ENCODE data around the gene GPR39.

Gene GPR39

DNA sequence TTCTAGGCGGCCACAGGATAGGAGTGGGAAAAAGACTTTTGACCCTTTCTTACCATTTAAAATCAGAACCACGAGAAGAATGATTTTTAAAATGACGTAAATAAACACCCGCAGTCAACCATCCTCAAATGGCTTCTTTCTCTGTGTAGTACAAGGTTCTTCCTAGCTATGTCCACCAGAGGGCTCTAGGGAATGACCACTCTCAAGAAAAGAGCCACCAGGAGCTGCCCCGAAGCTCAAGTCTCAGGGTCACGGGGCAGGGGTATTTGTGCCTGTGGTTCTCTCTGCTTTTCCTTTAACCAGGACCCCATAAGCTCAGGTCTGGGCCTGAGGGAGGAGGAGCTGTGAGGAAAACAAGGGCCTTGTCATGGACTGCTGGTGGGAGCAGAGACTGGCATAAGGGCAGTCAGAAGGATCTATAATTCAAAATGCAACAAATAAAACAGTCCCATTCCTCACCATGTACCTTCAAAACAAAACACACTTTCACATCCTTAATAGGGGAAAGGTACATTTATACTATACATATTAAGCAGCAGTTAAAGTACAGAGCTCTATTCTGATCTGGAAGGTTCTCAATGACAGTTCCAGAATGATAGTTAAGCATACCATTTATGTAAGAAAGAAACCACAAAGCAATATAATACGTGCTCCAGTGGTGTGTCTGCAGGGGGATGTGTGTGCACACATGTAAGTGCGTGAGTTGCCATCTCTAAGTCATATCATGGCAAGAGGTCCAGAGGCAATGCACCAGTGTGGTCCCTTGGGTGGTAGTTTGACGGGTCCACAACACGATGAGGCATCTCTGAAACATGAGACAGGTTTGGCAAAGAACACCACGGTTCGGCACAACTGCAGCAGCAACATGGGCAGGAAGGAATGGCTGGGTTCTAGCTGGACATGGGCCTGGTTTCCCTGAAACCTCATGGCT lies 234.8 kb downstream of the GPR39 start:
- H3K27me3 ChIP-seq: no peaks in the 10 kb centered on the region
- no peaks in the 10 kb centered on the region for H4K20me1 ChIP-seq
- no peak overlapping the region for H3K27ac ChIP-seq
- H3K9me3 ChIP-seq (replicated peaks in 1 of 11): no peaks in the 10 kb centered on the region; a peak in 1 of 22 replicates
- H3K9ac ChIP-seq: no peak overlapping the region
- no peak overlapping the region for H3K4me2 ChIP-seq
- H3K4me3 ChIP-seq: no peak overlapping the region
- no peaks in the 10 kb centered on the region for H3K36me3 ChIP-seq
- H3K4me1 ChIP-seq: peaks cover 2 to 16% (median 15%) of the 10 kb centered on the region in 10 experiments; a peak in 19 of 20 replicates
- no peak for TF ChIP-seq Cebpa-rat (IDR thresholded peaks at IDR 0.05)

DNA sequence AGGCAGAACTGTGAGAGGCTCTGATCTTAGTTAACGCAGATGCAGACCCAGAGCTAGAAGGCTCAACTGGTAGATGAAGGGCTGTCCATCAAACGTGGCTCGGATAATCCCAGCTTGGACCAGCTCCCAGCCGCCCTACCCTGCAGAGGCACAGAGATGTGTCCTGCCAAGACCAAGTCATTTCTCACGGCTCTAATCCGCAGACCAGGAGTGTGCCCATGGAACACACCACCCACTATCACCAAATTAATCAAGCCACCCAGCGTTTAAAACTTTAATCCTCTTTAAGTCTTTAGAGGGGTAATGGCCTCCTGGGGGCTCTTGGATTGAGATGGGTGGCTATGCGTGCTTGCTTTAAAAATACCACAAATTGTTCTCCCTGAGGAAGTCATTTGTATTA lies 235.9 kb downstream of the GPR39 start:
- Histone ChIP-seq H3K36me3 (no peaks in the 10 kb centered on the region), H4K20me1 (no peaks in the 10 kb centered on the region), H3K4me3 (no peak overlapping the region), H3K27me3 (no peaks in the 10 kb centered on the region), H3K9ac (no peak overlapping the region), H3K27ac (no peak overlapping the region), H3K4me2 (no peak overlapping the region), H3K4me1 (peaks cover 0 to 5% (median 4%) of the 10 kb centered on the region in 10 experiments; a peak in 15 of 20 replicates), H3K9me3 (replicated peaks in 1 of 11) (no peaks in the 10 kb centered on the region; a peak in 1 of 22 replicates)
- no peak for TF ChIP-seq Cebpa-rat (IDR thresholded peaks at IDR 0.05)

DNA sequence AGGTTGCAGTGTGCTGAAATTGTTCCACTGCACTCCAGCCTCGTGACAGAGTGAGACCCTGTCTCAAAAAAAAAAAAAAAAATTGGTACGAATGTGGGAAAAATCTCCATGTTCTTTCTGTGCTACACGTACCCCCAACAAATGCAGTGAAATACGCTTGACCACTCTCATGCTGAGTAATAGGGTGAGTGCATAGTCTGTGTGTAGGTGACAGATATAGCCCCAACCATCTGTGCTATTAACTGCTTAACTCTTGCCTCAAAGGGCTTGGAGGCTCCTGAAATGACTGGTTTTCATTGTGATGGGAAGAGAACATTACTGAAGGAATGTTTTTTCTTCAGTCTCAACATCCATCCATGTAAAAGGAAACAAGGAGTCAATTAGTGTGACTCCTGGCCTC lies 237.7 kb downstream of the GPR39 start:
- Histone ChIP-seq H3K9me3 (replicated peaks in 1 of 11) (no peaks in the 10 kb centered on the region; a peak in 1 of 22 replicates), H3K4me3 (no peak overlapping the region), H4K20me1 (no peaks in the 10 kb centered on the region), H3K4me1 (no peaks in the 10 kb centered on the region), H3K36me3 (no peaks in the 10 kb centered on the region), H3K4me2 (no peak overlapping the region), H3K27me3 (no peaks in the 10 kb centered on the region), H3K9ac (no peak overlapping the region), H3K27ac (no peak overlapping the region)
- TF ChIP-seq Cebpa-rat (IDR thresholded peaks at IDR 0.05): no peak

DNA sequence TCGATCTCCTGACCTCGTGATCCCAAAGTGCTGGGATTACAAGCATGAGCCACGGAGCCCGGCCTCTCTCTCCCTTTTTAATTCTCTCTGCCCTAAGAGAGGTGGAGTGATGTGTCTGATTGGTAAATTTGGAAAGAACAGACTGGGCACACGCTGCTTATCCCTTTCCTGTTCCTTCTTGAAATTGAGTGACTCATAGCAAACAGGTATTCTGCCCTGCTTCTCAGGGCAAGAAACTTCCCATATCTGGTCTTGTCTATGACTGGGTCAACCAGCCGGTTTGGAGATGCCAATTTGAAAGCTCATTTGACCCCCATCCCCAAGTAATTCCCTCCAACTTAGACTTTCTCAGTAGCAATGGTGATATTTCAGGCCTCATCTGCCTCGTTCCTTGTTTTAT lies 238.4 kb downstream of the GPR39 start:
- TF ChIP-seq Cebpa-rat (IDR thresholded peaks at IDR 0.05): no peak
- Histone ChIP-seq H3K27ac (no peak overlapping the region), H3K36me3 (no peaks in the 10 kb centered on the region), H3K4me3 (no peak overlapping the region), H3K4me2 (no peak overlapping the region), H3K9me3 (replicated peaks in 1 of 11) (no peaks in the 10 kb centered on the region; a peak in 1 of 22 replicates), H3K9ac (no peak overlapping the region), H3K27me3 (no peaks in the 10 kb centered on the region), H4K20me1 (no peaks in the 10 kb centered on the region), H3K4me1 (no peaks in the 10 kb centered on the region)

DNA sequence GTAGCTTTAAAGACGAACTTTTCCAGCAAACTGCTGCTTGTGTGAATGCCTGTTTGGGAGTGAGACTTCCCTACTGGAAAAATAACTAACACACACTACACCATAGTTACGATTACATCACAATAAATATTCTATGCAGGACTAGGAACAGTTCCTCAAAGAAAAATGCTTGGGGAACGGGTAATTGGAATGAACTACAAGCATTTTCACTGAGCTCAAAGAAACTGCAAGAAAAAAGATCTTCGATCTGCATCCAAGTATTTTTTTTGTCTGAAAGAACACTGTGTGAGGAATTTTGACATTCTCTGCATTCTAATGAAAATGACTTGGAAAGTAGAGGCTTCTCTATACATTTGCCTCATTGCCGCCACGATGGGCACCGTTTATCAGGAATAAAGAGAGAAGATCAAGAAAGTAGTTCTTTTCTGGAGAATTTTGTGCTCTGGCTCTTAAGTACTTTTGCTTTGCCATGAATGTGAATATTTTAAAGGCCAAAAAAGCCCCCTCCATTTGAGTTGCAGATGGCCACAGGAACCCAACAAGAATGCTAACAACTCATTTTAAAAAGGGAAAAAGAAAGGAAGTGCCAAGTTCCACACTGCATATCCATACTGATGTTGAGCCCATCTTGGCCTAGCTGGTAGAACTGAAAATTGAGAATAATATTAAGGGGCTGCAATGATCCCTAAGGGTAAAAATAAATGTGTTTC lies 239.8 kb downstream of the GPR39 start:
- Histone ChIP-seq H4K20me1 (no peaks in the 10 kb centered on the region), H3K36me3 (no peaks in the 10 kb centered on the region), H3K27me3 (no peaks in the 10 kb centered on the region), H3K9me3 (replicated peaks in 1 of 11) (no peaks in the 10 kb centered on the region; a peak in 1 of 22 replicates), H3K27ac (no peak overlapping the region), H3K9ac (no peak overlapping the region), H3K4me1 (0 out of 20 replicates have a peak, but pooled peaks cover 0 to under 1% (median 0%) of the 10 kb centered on the region in 10 experiments), H3K4me3 (no peak overlapping the region), H3K4me2 (no peak overlapping the region)
- no peak for TF ChIP-seq Cebpa-rat (IDR thresholded peaks at IDR 0.05)

DNA sequence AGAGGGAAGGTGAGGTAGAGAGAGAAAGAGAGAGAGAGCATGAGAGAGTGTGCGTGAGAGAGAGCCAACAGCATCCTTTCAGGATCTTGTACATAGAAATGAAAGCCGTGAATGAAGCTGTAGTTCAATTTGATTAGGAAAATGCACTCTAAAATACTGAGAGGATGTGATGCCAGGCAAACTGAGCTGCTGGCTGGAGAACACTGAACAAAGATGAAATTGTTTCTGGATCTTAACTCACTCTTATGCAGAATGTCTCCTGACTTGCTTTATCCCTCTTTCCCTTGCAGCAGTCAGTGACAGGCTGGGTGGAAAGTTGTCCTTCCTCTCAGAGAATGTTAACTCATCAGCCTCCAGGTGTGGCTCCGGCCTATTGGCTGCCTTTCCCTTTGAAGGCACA lies 242.7 kb downstream of the GPR39 start:
- H3K4me3 ChIP-seq: no peak overlapping the region
- no peaks in the 10 kb centered on the region; a peak in 1 of 22 replicates for H3K9me3 ChIP-seq (replicated peaks in 1 of 11)
- no peak overlapping the region for H3K27ac ChIP-seq
- H4K20me1 ChIP-seq: no peaks in the 10 kb centered on the region
- TF ChIP-seq Cebpa-rat (IDR thresholded peaks at IDR 0.05): no peak
- no peak overlapping the region for H3K9ac ChIP-seq
- H3K4me1 ChIP-seq: 0 out of 20 replicates have a peak, but pooled peaks cover 0 to 11% (median 0%) of the 10 kb centered on the region in 10 experiments
- H3K27me3 ChIP-seq: no peaks in the 10 kb centered on the region
- no peak overlapping the region for H3K4me2 ChIP-seq
- H3K36me3 ChIP-seq: no peaks in the 10 kb centered on the region

DNA sequence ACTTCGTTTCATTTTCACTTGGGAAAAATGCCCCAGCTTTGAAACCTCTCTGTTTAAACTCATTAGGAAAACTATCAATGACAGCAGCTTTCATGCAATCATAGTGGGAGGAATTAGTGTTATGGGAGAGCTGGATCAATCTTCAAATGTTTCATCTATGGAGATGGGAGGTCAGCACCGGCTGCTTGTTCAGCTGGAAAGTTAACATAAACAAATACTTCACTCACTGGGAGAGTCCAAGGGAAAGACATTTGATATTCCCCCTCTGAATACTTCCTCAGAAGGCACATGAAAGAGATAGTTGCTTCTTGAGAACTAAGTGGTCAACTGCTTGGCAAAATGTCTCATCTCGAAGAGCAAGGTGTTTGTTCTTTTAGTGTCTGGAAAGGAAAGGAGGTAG lies 246.1 kb downstream of the GPR39 start:
- no peak overlapping the region for H3K27ac ChIP-seq

DNA sequence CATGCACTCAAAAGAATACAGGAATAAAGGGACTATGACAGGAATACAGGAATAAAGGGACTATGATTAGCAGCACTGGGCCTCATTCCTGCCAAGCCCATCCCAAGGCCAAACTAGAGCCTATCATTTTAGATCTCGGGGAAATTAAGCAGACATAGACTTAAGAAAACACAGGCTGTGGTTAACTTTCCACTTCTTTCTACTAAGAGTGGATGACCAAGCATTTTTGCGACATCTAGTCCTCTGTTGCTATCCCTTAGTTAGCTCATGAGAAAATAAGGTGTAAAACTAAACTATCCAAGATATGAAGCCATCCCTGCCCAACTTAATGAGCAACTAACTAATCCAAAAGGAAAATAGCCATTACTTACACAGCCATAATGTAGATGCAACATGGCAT lies 247.5 kb downstream of the GPR39 start:
- no peak for TF ChIP-seq Cebpa-rat (IDR thresholded peaks at IDR 0.05)
- H3K4me3 ChIP-seq: no peak overlapping the region
- peaks cover 0 to 20% (median 6%) of the 10 kb centered on the region in 10 experiments; a peak in 12 of 20 replicates for H3K4me1 ChIP-seq
- H3K36me3 ChIP-seq: no peaks in the 10 kb centered on the region
- no peak overlapping the region for H3K9ac ChIP-seq
- H3K4me2 ChIP-seq: no peak overlapping the region; a peak in 1 of 22 replicates
- H3K27me3 ChIP-seq: peaks cover 22 to 38% (median 30%) of the 10 kb centered on the region in 11 experiments
- H3K27ac ChIP-seq: no peak overlapping the region
- H3K9me3 ChIP-seq (replicated peaks in 1 of 11): peaks cover 0 to 4% (median 1%) of the 10 kb centered on the region in 11 experiments; a peak in 7 of 22 replicates
- peaks cover 0 to 10% (median 2%) of the 10 kb centered on the region in 11 experiments; a peak in 9 of 22 replicates for H4K20me1 ChIP-seq

More for the DNA sequence above, 246.1 kb downstream of the GPR39 start:
- 0 out of 20 replicates have a peak, but pooled peaks cover 0 to 11% (median 0%) of the 10 kb centered on the region in 10 experiments for H3K4me1 ChIP-seq
- no peaks in the 10 kb centered on the region for H3K9me3 ChIP-seq (replicated peaks in 1 of 11)
- TF ChIP-seq Cebpa-rat (IDR thresholded peaks at IDR 0.05): no peak
- peaks cover 9 to 25% (median 16%) of the 10 kb centered on the region in 11 experiments for H3K27me3 ChIP-seq
- H3K36me3 ChIP-seq: no peaks in the 10 kb centered on the region
- no peak overlapping the region for H3K4me2 ChIP-seq
- no peaks in the 10 kb centered on the region for H4K20me1 ChIP-seq
- H3K9ac ChIP-seq: no peak overlapping the region
- no peak overlapping the region for H3K4me3 ChIP-seq

Data from BLaER1 treated with 17β-estradiol and CSF1 and Interleukin-3, amounts not matched to agents 10 nM and 100 nM (cell line).